ENCODE data around the gene USP48. TPM values are rescaled to one million over a fixed set of nuclear protein-coding genes. Genes with fewer than 3 reads are reported as not detected.
"Not testable (repeated sequence)": the region's sequence is repeated elsewhere in the genome, so short reads cannot be mapped to it uniquely, and the experiment has no call there.

The USP48 gene
- polyA plus RNA-seq, 2 of the 4 experiments (the other 2 are of a cell fraction): 22.8 to 27.4 TPM

- no peak for TF ChIP-seq CTCF (IDR thresholded peaks at IDR 0.05)
- TF ChIP-seq JUNB (IDR thresholded peaks at IDR 0.05): no peak
- TF ChIP-seq NR3C1 (IDR thresholded peaks at IDR 0.05): no peak
- TF ChIP-seq MAX (IDR thresholded peaks at IDR 0.05): no peak
- TF ChIP-seq ELK1 (IDR thresholded peaks at IDR 0.05; ENCODE audit: low read depth, low read length): no peak
- TF ChIP-seq ZSCAN20 (CRISPR knock-in tag; IDR thresholded peaks at IDR 0.05): no peak
- TF ChIP-seq HOXB5 (CRISPR knock-in tag; IDR thresholded peaks at IDR 0.05): no peak
- TF ChIP-seq TP53 (CRISPR knock-in tag; IDR thresholded peaks at IDR 0.05): no peak
- DNase-seq (ENCODE audit: low read depth in 1 of 2, low spot score in 1 of 2): no peak
- no peak for ATAC-seq
- H3K4me1 ChIP-seq: no peaks in the 10 kb centered on the region
- ChIA-PET POLR2A (no interaction called here), CTCF (no interaction called here)
- H3K27ac ChIP-seq: no peak overlapping the region
- H3K4me3 ChIP-seq: no peak overlapping the region
- FAIRE-seq: no peak
- H3K9me3 ChIP-seq: no peaks in the 10 kb centered on the region; the same call in 2 of the 3 replicates
- H3K4me2 ChIP-seq: no peak overlapping the region
- 20% methylated on average over 2 of the region's 2 CpGs for WGBS (ENCODE audit: missing lambda C conversion rate)
These were observed 10.2 kb upstream of the USP48 start for GRCh38 chr1:21793104-21793503.

GRCh38 chr1:21786640-21787039 lies 3.7 kb upstream of the USP48 start:
- H3K4me2 ChIP-seq: no peak overlapping the region
- no peak overlapping the region; a peak in 1 of 6 replicates for H3K27ac ChIP-seq
- peaks cover 3% of the 10 kb centered on the region; the same call in 1 of the 3 replicates for H3K4me1 ChIP-seq
- no peak for DNase-seq (ENCODE audit: low read depth in 1 of 2, low spot score in 1 of 2)
- no peak for ATAC-seq
- ChIA-PET POLR2A (no interaction called here), CTCF (interaction anchor here (1.6 kb wide), 1 partner anchor 177 kb away, joined by 4 read pairs; no protein-coding TSS in a partner anchor)
- no peaks in the 10 kb centered on the region for H3K9me3 ChIP-seq
- 83% methylated on average over 2 of the region's 2 CpGs for WGBS (ENCODE audit: missing lambda C conversion rate)
- no peak for TF ChIP-seq FOSB (CRISPR knock-in tag; IDR thresholded peaks at IDR 0.05)
- no peak for TF ChIP-seq TFCP2L1 (CRISPR knock-in tag; IDR thresholded peaks at IDR 0.05)
- TF ChIP-seq PHF8 (IDR thresholded peaks at IDR 0.05; ENCODE audit: borderline replicate concordance, low read depth): no peak
- no peak for TF ChIP-seq HMGXB4 (CRISPR knock-in tag; IDR thresholded peaks at IDR 0.05; ENCODE audit: borderline replicate concordance)
- TF ChIP-seq USF2 (IDR thresholded peaks at IDR 0.05): no peak
- TF ChIP-seq ELK1 (IDR thresholded peaks at IDR 0.05; ENCODE audit: low read depth, low read length): no peak
- no peak for TF ChIP-seq CHD4 (IDR thresholded peaks at IDR 0.05; ENCODE audit: borderline replicate concordance)
- no peak for TF ChIP-seq HDAC2 (IDR thresholded peaks at IDR 0.05)
- no peak for TF ChIP-seq EHF (CRISPR knock-in tag; IDR thresholded peaks at IDR 0.05)
- TF ChIP-seq NPAS2 (CRISPR knock-in tag; IDR thresholded peaks at IDR 0.05; ENCODE audit: borderline replicate concordance): no peak
- no peak for TF ChIP-seq HEYL (CRISPR knock-in tag; IDR thresholded peaks at IDR 0.05)
- TF ChIP-seq BHLHE40 (IDR thresholded peaks at IDR 0.05; ENCODE audit: low read depth, low read length): no peak
- no peak for TF ChIP-seq FOXS1 (CRISPR knock-in tag; IDR thresholded peaks at IDR 0.05)
- FAIRE-seq: no peak
- no peak overlapping the region for H3K4me3 ChIP-seq

GRCh38 chr1:21785764-21786163 lies 2.8 kb upstream of the USP48 start:
- CTCF ChIA-PET: interaction anchor here (0.8 to 1.6 kb wide), 2 partner anchors 126 to 178 kb away, joined by 4 to 7 read pairs; no protein-coding TSS in a partner anchor
- H3K9me3 ChIP-seq; H3K4me3 ChIP-seq; H3K4me1 ChIP-seq; H3K27ac ChIP-seq; H3K4me2 ChIP-seq; POLR2A ChIA-PET; ATAC-seq; FAIRE-seq; DNase-seq (ENCODE audit: low read depth in 1 of 2, low spot score in 1 of 2): not testable (repeated sequence)
- WGBS (ENCODE audit: missing lambda C conversion rate): 90% methylated on average over 9 of the region's 9 CpGs
